IMR-90 (cell line): Measurements from ENCODE around the gene AKAP1. TPM values are rescaled to one million over a fixed set of nuclear protein-coding genes. Genes with fewer than 3 reads are reported as not detected.

Experiments
- ATAC-seq: fragments of 200-7000 bp; cut with Tn5 transposase; 2 replicates; pipeline ENCODE4 v1.9.1; 2020; ENCODE audit warnings: low read depth, mild to moderate bottlenecking, moderate library complexity
- BruUV-seq: library from RNA; stranded (reverse); fragments of 400-500 nt; replicated peaks from 2 replicates; lab custom pipeline; 2021; lab: Mats Ljungman, UMichigan
- CTCF ChIA-PET: fragments of 300-600 bp; formaldehyde crosslinking; extraction: SDS; loops from one replicate; lab custom pipeline; 2021; ENCODE audit warnings: antibody characterized with exemption; lab: Yijun Ruan, JAX
- POLR2A ChIA-PET: fragments of 300-600 bp; sonication (Branson Sonifier 250); formaldehyde crosslinking; loops from one replicate; lab custom pipeline; 2022; ENCODE audit warnings: antibody characterized with exemption; ENCODE audit not compliant: unreplicated experiment; lab: Charles Lee
- DNase-seq: peaks from one replicate; pipeline ENCODE4 v3.0.0; 2013
- H2AFZ ChIP-seq: replicated peaks from 2 replicates; pipeline ENCODE3; 2013; ENCODE audit warnings: low read length, mild to moderate bottlenecking; ENCODE audit not compliant: poor library complexity
- H2AK5ac ChIP-seq: 2 replicates; pipeline ENCODE4 v1.6.1; 2013; ENCODE audit warnings: low read depth, low read length, inconsistent platforms
- H2AK9ac ChIP-seq: replicated peaks from 2 replicates; pipeline ENCODE3; 2013; ENCODE audit warnings: mild to moderate bottlenecking, low read depth, low read length, moderate library complexity; ENCODE audit not compliant: poor library complexity
- H2BK120ac ChIP-seq: 2 replicates; pipeline ENCODE4 v1.6.1; 2013; ENCODE audit warnings: low read depth, low read length, inconsistent platforms
- H2BK15ac ChIP-seq: 3 replicates; pipeline ENCODE4 v1.6.1; 2013; ENCODE audit warnings: low read depth, low read length, inconsistent platforms
- H2BK20ac ChIP-seq: 2 replicates; pipeline ENCODE4 v1.6.1; 2013; ENCODE audit warnings: low read depth, mild to moderate bottlenecking, inconsistent platforms, low read length, moderate library complexity
- H2BK5ac ChIP-seq: 2 replicates; pipeline ENCODE4 v1.6.1; 2013; ENCODE audit warnings: mild to moderate bottlenecking, low read depth, low read length, inconsistent platforms; ENCODE audit not compliant: poor library complexity, severe bottlenecking
- H3K14ac ChIP-seq: replicated peaks from 2 replicates; pipeline ENCODE4 v1.6.1; 2013; ENCODE audit warnings: low read depth, low read length, inconsistent platforms
- H3K18ac ChIP-seq: 2 replicates; pipeline ENCODE4 v1.6.1; 2013; ENCODE audit warnings: low read depth, low read length, control low read depth
- H3K23ac ChIP-seq: 2 replicates; pipeline ENCODE4 v1.6.1; 2013; ENCODE audit warnings: low read depth, low read length, inconsistent platforms
- H3K27ac ChIP-seq: 2 replicates; pipeline ENCODE4 v1.5.1; 2013; ENCODE audit warnings: mild to moderate bottlenecking, control low read depth, low read length; ENCODE audit not compliant: insufficient read depth
- H3K27me3 ChIP-seq: 2 replicates; pipeline ENCODE4 v1.6.1; 2013; ENCODE audit warnings: low read length; ENCODE audit not compliant: control insufficient read depth, insufficient read depth
- H3K36me3 ChIP-seq: 2 replicates; pipeline ENCODE4 v1.6.1; 2013; ENCODE audit warnings: low read length, mixed read lengths; ENCODE audit not compliant: control insufficient read depth, insufficient read depth
- H3K4ac ChIP-seq: 2 replicates; pipeline ENCODE4 v1.6.1; 2013; ENCODE audit warnings: low read depth, low read length, inconsistent platforms
- H3K4me1 ChIP-seq: 2 replicates; pipeline ENCODE4 v1.6.1; 2013; ENCODE audit warnings: low read length, mixed read lengths; ENCODE audit not compliant: control insufficient read depth, insufficient read depth
- H3K4me2 ChIP-seq: 2 replicates; pipeline ENCODE4 v1.6.1; 2013; ENCODE audit warnings: low read depth, mild to moderate bottlenecking, control low read depth, low read length, moderate library complexity
- H3K4me3 ChIP-seq: 2 replicates; pipeline ENCODE4 v1.5.1; 2013; ENCODE audit warnings: low read depth, mild to moderate bottlenecking, control low read depth, low read length, moderate library complexity; ENCODE audit not compliant: insufficient read depth
- H3K56ac ChIP-seq: 2 replicates; pipeline ENCODE4 v1.6.1; 2013; ENCODE audit warnings: low read length, inconsistent platforms; ENCODE audit not compliant: insufficient read depth; ENCODE audit errors: extremely low read depth
- H3K79me1 ChIP-seq, 2 experiments: 2 replicates each; pipeline ENCODE4 v1.6.1; 2013; ENCODE audit warnings: low read length in 2 of 2, inconsistent platforms in 1 of 2, low read depth in 1 of 2
- H3K9ac ChIP-seq: 2 replicates; pipeline ENCODE4 v1.6.1; 2013; ENCODE audit warnings: low read depth, low read length, control low read depth
- H3K9me1 ChIP-seq: 2 replicates; pipeline ENCODE4 v1.6.1; 2013; ENCODE audit warnings: low read length, inconsistent platforms; ENCODE audit not compliant: insufficient read depth
- H3K9me3 ChIP-seq: 2 replicates; pipeline ENCODE4 v1.6.1; 2013; ENCODE audit warnings: low read length; ENCODE audit not compliant: control insufficient read depth, insufficient read depth
- H4K20me1 ChIP-seq: 2 replicates; pipeline ENCODE4 v1.6.1; 2013; ENCODE audit warnings: low read length, inconsistent platforms; ENCODE audit not compliant: insufficient read depth
- H4K5ac ChIP-seq: 2 replicates; pipeline ENCODE4 v1.6.1; 2013; ENCODE audit warnings: mild to moderate bottlenecking, low read depth, low read length, control low read depth
- H4K8ac ChIP-seq, 2 experiments: 2 replicates each; pipeline ENCODE4 v1.6.1; 2013; ENCODE audit warnings: low read depth in 2 of 2, low read length in 2 of 2, control low read depth in 1 of 2, inconsistent platforms in 1 of 2
- H4K91ac ChIP-seq: 2 replicates; pipeline ENCODE4 v1.6.1; 2013; ENCODE audit warnings: low read depth, low read length, inconsistent platforms; ENCODE audit not compliant: insufficient read depth
- CEBPB ChIP-seq: IDR thresholded peaks from 2 replicates; pipeline ENCODE4 v1.6.1; 2012; ENCODE audit warnings: low read depth, low read length, improper control_type of control experiment
- CHD1 ChIP-seq: IDR thresholded peaks from 2 replicates; pipeline ENCODE4 v1.6.1; 2012; ENCODE audit warnings: low read depth, low read length, improper control_type of control experiment
- FOS ChIP-seq: fragments of 150-350 bp; IDR thresholded peaks from 2 replicates; pipeline ENCODE4 v1.6.1; 2016; ENCODE audit warnings: low read depth, low read length
- NFE2L2 ChIP-seq: fragments of 150-350 bp; IDR thresholded peaks from 2 replicates; pipeline ENCODE4 v1.6.1; 2016; ENCODE audit warnings: low read depth, mild to moderate bottlenecking, low read length
- POLR2A ChIP-seq: IDR thresholded peaks from 2 replicates; pipeline ENCODE4 v1.6.1; 2012; ENCODE audit warnings: mild to moderate bottlenecking, low read depth, low read length
- SMC3 ChIP-seq: fragments of 150-350 bp; IDR thresholded peaks from 2 replicates; pipeline ENCODE4 v1.6.1; 2016; ENCODE audit warnings: low read depth, mild to moderate bottlenecking, antibody characterized with exemption, low read length, moderate library complexity
- WGBS, 2 experiments: methylation state at CpG; one replicate each; pipeline versions ENCODE4 v1.1.5 to v1.1.7; 2013; ENCODE audit warnings: missing lambda C conversion rate in 2 of 2; ENCODE audit not compliant: insufficient read length in 1 of 2; ENCODE audit errors: extremely low coverage in 2 of 2; 5-methylcytosine and 5-hydroxymethylcytosine counted together
- dilution Hi-C: fragments of 300-500 bp; cut with HindIII; formaldehyde crosslinking; loops from one replicate; pipeline ENCODE4 v1.14.3; 2018; ENCODE audit warnings: low sequenced_read_pairs; ENCODE audit not compliant: unreplicated experiment
- in situ Hi-C: fragments of 300-500 bp; cut with MboI; formaldehyde crosslinking; loops from 3 replicates; pipeline ENCODE4 v1.14.3; 2019; ENCODE audit warnings: low sequenced_read_pairs, inconsistent platforms, mixed read lengths
- intact Hi-C: fragments of 100-400 bp; cut with micrococcal nuclease; formaldehyde crosslinking; loops from 2 replicates; pipeline ENCODE4 v1.10.0; 2022
- polyA plus RNA-seq, 3 experiments: library from polyadenylated mRNA; depleted of rRNA; stranded (reverse); fragments of >200 nt; gene quantifications; 2 replicates each; pipeline ENCODE4 v1.2.3, GENCODE V29; 2012; ENCODE audit warnings: low replicate concordance in 1 of 3
- total RNA-seq: library from RNA; depleted of rRNA; stranded (reverse); fragments of >200 nt; gene quantifications from 2 replicates; pipeline ENCODE4 v1.2.3, GENCODE V29; 2012

AKAP1 gene
- total and polyA plus RNA-seq, 2 of the 4 experiments (the other 2 are of a cell fraction), result 10.2 to 17.4 TPM

GRCh38 chr17:57068222-57068658 is 16.8 kb upstream of the AKAP1 start:
- no peak overlapping the region for H2AK5ac ChIP-seq
- no peak overlapping the region for H3K23ac ChIP-seq
- CTCF ChIA-PET, result no interaction called here
- H3K9me3 ChIP-seq, result no peaks in the 10 kb centered on the region
- H3K9me1 ChIP-seq, result no peaks in the 10 kb centered on the region
- WGBS, 2 experiments, result no CpG with 5 or more reads among the region's 4 CpGs
- H3K18ac ChIP-seq, result no peak overlapping the region
- POLR2A ChIA-PET, result no interaction called here
- intact Hi-C loops, result no loop called here
- H3K4me2 ChIP-seq, result no peak overlapping the region
- no peak overlapping the region for H3K4ac ChIP-seq
- no peak overlapping the region for H2AFZ ChIP-seq
- no peaks in the 10 kb centered on the region for H3K79me1 ChIP-seq
- H2BK120ac ChIP-seq, result no peak overlapping the region
- in situ Hi-C loops, result no loop called here
- no peak overlapping the region for H2BK5ac ChIP-seq
- no peaks in the 10 kb centered on the region for H4K20me1 ChIP-seq
- no peaks in the 10 kb centered on the region for H3K36me3 ChIP-seq
- dilution Hi-C loops, result no loop called here
- no peak overlapping the region for H2AK9ac ChIP-seq
- no TSS peak for BruUV-seq
- no peaks in the 10 kb centered on the region for H3K4me1 ChIP-seq
- no peak overlapping the region for H2BK20ac ChIP-seq
- H3K14ac ChIP-seq, result no peak overlapping the region
- H3K27me3 ChIP-seq, result peaks cover 3% of the 10 kb centered on the region
- TF ChIP-seq FOS (no peak), SMC3 (no peak), NFE2L2 (no peak), CHD1 (no peak), CEBPB (no peak), POLR2A (no peak)
- H4K91ac ChIP-seq, result no peak overlapping the region
- ATAC-seq, result no peak; the same call in 1 of the 2 replicates
- no peak overlapping the region for H4K8ac ChIP-seq
- H3K4me3 ChIP-seq, result no peak overlapping the region
- no peak overlapping the region for H2BK15ac ChIP-seq
- no peak for DNase-seq
- H3K27ac ChIP-seq, result no peak overlapping the region
- H3K56ac ChIP-seq, result no peak overlapping the region
- no peak overlapping the region for H3K9ac ChIP-seq
- no peak overlapping the region for H4K5ac ChIP-seq
